GM21717 (cell line): Measurements from ENCODE around the gene AGPAT4.

Experiments used
- ATAC-seq: cut with Tn5 transposase; IDR thresholded peaks from one replicate; pipeline ENCODE4 v1.9.1; 2021; ENCODE audit warnings: mild to moderate bottlenecking, moderate library complexity; ENCODE audit not compliant: unreplicated experiment

AGPAT4 gene

GRCh38 chr6:161085246-161085645, 188.6 kb downstream of the AGPAT4 start:
- no peak for ATAC-seq

- no peak for ATAC-seq
Observed at GRCh38 chr6:161082215-161082614, 191.6 kb downstream of the AGPAT4 start.

GRCh38 chr6:161080263-161080970, 193.4 kb downstream of the AGPAT4 start:
- ATAC-seq: no peak
